ENCODE data around the gene C1QTNF1. TPM values are rescaled to one million over a fixed set of nuclear protein-coding genes. Genes with fewer than 3 reads are reported as not detected.

Gene C1QTNF1
- total RNA-seq: 0.10 TPM

DNA sequence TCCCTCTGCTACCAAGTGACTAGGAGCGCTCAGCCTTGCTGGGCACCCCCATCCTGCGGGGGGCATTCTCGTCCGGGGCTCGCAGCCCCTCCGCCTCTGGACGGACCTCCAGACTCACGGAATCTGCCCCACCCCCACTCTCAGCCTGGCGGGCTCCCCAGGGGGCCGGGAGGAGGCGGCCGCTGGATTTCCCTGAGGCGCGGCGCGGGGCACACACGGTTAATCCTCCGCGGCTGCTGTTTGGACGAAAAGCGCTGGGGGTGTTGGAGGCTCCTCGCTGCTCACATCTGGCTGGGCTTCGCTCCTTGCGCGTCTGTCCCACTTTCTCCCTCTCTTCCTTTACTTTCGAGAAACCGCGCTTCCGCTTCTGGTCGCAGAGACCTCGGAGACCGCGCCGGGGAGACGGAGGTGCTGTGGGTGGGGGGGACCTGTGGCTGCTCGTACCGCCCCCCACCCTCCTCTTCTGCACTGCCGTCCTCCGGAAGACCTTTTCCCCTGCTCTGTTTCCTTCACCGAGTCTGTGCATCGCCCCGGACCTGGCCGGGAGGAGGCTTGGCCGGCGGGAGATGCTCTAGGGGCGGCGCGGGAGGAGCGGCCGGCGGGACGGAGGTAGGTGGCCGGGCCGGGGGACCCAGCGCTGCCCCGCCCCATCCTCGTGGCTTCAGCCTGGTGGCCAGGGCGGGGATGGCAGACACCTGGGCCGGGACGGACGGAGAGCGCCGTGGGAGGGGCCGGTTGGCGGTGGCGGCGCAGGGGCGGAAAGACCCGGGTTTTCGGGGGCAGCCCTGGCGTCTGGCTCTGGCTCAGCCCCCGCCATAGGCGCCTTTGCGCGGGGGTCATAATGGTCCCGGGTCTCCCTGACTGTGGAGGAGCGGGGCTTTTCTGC is at the start of gene C1QTNF1:
C1QTNF1 (plus strand) TSS at position 284 of the 886 bp plus-strand sequence. CDS start 19,800 bp downstream, outside the sequence.
- H3K9me3 ChIP-seq (ENCODE audit: low read depth, low read length): no peaks in the 10 kb centered on the region
- H3K27me3 ChIP-seq (ENCODE audit: insufficient read depth, low read length): peaks cover 49% of the 10 kb centered on the region
- peak within 1 kb of the TSS; percentile 19 for H3K4me3 ChIP-seq (ENCODE audit: low read length)
- H3K4me1 ChIP-seq (ENCODE audit: insufficient read depth, low read length): peaks cover 14% of the 10 kb centered on the region

DNA sequence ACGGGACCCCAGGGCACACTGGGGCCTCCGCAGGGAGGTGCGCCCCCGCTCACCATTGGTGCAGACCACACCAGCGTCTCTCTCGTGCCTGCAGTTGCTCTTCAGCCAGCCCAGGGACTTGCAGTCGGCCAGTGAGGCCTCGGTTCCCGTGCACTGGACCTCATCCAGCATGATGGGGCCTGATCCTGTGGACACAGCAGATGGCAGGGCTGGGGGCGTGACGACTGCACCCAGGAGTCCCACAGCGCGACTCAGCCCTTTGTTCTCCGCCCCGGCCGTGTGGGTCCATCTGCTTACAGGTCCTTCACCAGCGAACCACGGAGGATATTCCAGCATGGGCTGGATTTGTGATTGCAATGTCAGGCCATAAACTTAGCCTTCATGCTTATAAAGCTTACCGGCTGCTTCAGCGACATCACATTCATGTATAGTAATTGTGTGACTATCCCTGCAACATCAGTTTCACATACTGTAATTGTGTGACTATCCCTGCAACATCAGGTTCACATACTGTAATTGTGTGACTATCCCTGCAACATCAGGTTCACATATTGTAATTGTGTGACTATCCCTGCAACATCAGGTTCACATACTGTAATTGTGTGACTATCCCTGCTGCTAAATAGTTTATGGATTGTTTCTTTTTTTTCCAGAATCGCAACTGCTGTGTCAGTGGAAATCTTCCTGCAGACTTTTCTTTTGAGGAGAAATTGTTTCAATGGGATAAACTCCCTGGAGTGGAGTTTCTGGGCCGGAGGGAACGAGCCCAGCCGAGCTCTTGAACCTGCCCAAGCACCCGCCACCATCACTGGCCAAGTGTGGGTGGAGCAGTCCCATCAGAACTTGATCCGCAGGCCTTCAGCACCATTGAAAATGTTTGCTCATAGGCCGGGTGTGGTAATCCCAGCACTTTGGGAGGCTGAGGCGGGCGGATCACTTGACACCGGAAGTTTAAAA is 49.1 kb upstream of the C1QTNF1 start:
- Histone ChIP-seq H3K9me3 (ENCODE audit: low read depth, low read length) (no peaks in the 10 kb centered on the region), H3K4me1 (ENCODE audit: insufficient read depth, low read length) (peaks cover 4% of the 10 kb centered on the region), H3K27me3 (ENCODE audit: insufficient read depth, low read length) (no peaks in the 10 kb centered on the region)

DNA sequence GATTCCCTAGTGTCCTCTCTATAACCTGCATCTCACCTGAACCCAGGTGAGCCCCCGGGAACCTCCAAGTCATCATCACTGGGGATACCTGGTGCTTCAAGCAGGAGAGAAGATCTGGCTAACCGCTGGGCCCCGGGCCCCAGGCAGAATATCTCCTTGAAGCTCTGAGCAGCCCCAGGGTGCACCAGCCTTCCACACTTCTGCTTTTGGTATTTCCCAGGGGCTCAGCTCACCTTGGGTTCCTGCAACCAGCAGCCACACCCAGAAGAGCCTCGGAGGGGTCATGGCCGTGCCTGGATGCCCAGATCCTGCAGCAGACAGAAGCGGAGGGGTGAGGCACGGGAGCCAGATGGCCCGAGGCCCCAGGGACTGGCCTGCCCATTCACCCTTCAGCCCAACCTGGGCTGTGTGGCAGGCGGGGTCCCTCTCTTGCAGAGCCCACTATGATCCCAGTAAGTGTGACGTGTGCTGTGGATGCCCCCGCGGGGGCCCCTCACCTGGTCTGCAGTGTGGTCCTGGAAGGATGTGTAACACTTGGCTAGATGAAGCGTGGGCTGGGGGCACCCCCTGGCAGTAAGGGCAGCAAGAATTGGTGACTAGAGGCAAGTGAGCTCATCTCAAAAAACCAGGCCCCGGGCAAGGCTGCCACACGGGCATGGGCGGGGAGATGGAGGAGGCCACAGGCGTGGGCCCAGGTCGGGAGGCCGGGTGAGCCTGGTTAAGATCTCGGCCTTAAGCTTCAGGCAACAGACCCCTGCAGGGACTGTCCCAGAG is 46.9 kb upstream of the C1QTNF1 start:
- no peaks in the 10 kb centered on the region for H3K27me3 ChIP-seq (ENCODE audit: insufficient read depth, low read length)
- no peak overlapping the region for H3K4me3 ChIP-seq (ENCODE audit: low read length)
- H3K4me1 ChIP-seq (ENCODE audit: insufficient read depth, low read length): peaks cover 12% of the 10 kb centered on the region
- no peaks in the 10 kb centered on the region for H3K9me3 ChIP-seq (ENCODE audit: low read depth, low read length)

More for the DNA sequence above, 49.1 kb upstream of the C1QTNF1 start:
- no peak overlapping the region for H3K4me3 ChIP-seq (ENCODE audit: low read length)

GRCh38 chr17:78977681-78977943 is 46.4 kb upstream of the C1QTNF1 start:
- Histone ChIP-seq H3K9me3 (ENCODE audit: low read depth, low read length) (no peaks in the 10 kb centered on the region), H3K4me3 (ENCODE audit: low read length) (no peak overlapping the region), H3K4me1 (ENCODE audit: insufficient read depth, low read length) (peaks cover 12% of the 10 kb centered on the region), H3K27me3 (ENCODE audit: insufficient read depth, low read length) (no peaks in the 10 kb centered on the region)

DNA sequence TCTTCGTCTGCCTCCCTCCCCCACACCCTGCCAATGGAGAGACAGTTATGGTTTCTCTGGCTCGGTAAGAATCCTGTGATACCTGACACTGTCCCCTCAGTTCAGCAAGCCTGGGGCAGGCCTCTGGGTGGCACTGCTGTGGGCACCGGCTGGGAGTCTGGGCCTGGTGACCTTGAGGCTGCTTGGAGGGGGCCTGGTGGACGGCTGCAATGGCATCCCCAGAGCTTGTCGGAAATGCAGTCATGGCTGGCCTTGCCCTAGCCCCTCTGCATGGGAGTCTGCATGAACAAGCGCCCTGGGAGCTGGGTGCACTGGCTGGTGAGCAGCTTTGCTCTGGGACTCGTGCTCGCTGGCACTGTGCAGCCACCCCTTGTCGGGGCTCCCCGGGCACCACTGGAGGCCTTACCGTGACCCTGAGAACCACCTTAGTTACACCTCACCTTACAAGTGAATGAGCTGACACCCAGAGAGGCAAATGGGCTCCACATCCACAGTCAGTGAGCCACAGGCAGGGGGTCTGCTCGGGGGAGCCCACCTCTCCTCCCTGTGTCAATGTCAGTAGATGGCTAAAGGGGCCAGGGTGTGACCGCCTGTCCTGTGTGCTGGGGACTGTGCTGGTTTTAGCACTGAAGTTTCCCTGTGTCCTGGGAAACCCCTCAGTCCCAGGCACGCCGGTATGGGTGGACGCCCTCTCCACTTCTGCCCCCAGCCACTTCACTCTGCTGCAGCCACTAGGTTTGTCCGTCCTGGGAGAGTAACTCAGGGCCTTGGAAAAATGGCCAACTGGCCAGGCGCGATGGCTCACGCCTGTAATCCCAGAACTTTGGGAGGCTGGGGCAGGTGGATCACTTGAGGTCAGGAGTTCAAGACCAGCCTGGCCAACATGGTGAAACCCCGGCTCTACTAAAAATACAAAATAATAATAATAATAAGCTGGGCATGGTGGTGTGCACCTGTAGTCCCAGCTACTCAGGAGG is 45.7 kb upstream of the C1QTNF1 start:
- Histone ChIP-seq H3K9me3 (ENCODE audit: low read depth, low read length) (no peaks in the 10 kb centered on the region), H3K4me3 (ENCODE audit: low read length) (no peak overlapping the region), H3K4me1 (ENCODE audit: insufficient read depth, low read length) (peaks cover 12% of the 10 kb centered on the region), H3K27me3 (ENCODE audit: insufficient read depth, low read length) (no peaks in the 10 kb centered on the region)

- Histone ChIP-seq H3K9me3 (ENCODE audit: low read depth, low read length) (no peaks in the 10 kb centered on the region), H3K4me1 (ENCODE audit: insufficient read depth, low read length) (peaks cover 12% of the 10 kb centered on the region), H3K27me3 (ENCODE audit: insufficient read depth, low read length) (no peaks in the 10 kb centered on the region), H3K4me3 (ENCODE audit: low read length) (peak within 1 kb of the TSS; percentile 24)
Observed at GRCh38 chr17:78979780-78980623, 44.0 kb upstream of the C1QTNF1 start, which contains the start of gene LGALS3BP. Gene LGALS3BP, minus strand, starts transcription at chr17:78979923. Its CDS starts 2,732 bp downstream, at chr17:78977191.

- H3K4me3 ChIP-seq (ENCODE audit: low read length): no peak overlapping the region
- no peaks in the 10 kb centered on the region for H3K27me3 ChIP-seq (ENCODE audit: insufficient read depth, low read length)
- no peaks in the 10 kb centered on the region for H3K9me3 ChIP-seq (ENCODE audit: low read depth, low read length)
- peaks cover 14% of the 10 kb centered on the region for H3K4me1 ChIP-seq (ENCODE audit: insufficient read depth, low read length)
Observed at GRCh38 chr17:78980624-78980972, 43.4 kb upstream of the C1QTNF1 start.

DNA sequence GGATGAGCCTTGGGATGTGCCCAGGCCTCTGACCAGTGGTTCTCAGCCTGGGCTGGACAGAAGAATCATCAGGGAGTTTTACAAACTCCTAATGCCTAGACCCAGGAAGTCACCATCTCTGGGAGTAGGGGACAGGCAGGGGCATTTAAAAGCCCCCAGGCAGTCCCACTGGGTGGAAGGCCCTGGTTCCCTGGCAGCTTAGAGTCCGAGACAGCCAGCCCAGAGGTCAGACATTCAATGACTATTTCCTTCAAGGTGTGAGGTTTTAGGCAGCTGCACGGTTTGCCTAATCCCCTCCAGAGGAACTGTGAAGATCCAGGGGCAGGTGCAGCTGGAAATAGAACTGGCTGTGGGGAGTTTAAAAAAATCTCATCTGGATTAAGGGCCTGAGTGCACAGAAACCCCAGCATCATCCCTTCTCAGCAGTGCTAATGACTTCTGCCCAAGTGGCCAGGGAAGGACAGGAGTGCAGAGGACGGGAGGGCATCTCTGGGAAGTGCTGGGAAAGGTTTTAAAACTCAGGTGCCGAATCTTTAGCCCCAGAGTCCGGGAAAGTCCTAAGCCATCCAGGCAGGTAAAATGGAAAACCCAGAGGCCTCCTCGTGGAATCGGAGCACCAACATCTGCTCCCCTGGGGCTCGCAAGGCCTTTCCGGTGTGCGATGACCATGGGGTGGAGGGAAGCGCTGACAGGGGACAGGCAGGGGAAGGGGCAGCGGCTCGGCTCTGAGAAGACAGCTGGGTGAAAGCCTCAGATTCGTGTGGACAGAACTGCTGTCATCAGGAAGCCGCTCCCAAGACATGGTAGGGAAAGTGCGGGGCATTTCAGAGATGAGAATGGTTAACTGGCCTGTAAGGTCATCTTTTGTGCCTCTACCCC is 42.7 kb upstream of the C1QTNF1 start:
- Histone ChIP-seq H3K4me1 (ENCODE audit: insufficient read depth, low read length) (peaks cover 20% of the 10 kb centered on the region), H3K27me3 (ENCODE audit: insufficient read depth, low read length) (no peaks in the 10 kb centered on the region), H3K4me3 (ENCODE audit: low read length) (no peak overlapping the region), H3K9me3 (ENCODE audit: low read depth, low read length) (no peaks in the 10 kb centered on the region)

DNA sequence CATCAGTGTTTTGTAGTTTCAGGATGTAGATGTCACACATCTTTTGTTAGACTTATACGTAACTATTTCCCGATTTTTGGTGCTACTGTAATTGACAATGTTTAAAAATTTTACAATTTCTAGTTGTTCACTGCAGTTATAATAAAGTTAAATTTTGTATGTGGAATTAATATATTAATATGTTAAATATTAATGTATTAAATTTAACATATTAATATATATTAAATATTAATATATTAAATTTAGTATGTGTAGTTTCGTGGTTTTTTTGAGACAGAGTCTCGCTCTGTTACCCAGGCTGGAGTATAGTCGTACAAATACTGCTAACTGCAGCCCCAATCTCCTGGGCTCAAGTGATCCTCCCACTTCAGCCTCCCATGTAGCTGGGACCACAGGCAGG is 38.6 kb upstream of the C1QTNF1 start:
- Histone ChIP-seq H3K27me3 (ENCODE audit: insufficient read depth, low read length) (no peaks in the 10 kb centered on the region), H3K4me3 (ENCODE audit: low read length) (no peak overlapping the region), H3K4me1 (ENCODE audit: insufficient read depth, low read length) (peaks cover 35% of the 10 kb centered on the region), H3K9me3 (ENCODE audit: low read depth, low read length) (no peaks in the 10 kb centered on the region)

DNA sequence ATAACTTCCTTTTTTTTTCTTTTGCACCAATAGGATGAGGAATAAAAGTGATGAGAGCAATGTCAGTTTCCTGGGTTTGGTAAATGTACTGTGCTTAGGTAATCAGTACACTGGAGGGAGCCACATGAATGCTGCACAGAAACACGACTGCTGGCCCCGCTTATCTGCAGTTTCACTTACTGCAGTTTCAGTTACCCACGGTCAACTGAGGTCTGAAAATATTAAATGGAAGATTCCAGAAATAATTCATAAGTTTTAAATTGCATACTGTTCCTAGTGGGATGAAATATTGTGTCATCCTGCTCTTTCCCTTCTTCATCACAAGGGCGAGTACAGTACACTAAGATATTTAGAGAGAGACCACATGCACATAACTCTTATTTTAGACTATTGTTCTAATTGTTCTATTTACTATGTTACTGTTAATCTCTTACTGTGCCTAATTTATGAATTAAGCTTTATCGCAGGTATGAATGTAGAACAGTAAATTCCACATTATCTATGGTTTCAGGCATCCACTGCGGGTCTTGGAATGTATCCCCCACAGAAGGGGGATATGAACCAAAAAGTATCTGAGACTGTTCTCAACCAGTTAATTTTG is 37.8 kb upstream of the C1QTNF1 start:
- peaks cover 31% of the 10 kb centered on the region for H3K4me1 ChIP-seq (ENCODE audit: insufficient read depth, low read length)
- H3K9me3 ChIP-seq (ENCODE audit: low read depth, low read length): no peaks in the 10 kb centered on the region
- H3K4me3 ChIP-seq (ENCODE audit: low read length): peak overlapping the region; percentile 9
- H3K27me3 ChIP-seq (ENCODE audit: insufficient read depth, low read length): no peaks in the 10 kb centered on the region

DNA sequence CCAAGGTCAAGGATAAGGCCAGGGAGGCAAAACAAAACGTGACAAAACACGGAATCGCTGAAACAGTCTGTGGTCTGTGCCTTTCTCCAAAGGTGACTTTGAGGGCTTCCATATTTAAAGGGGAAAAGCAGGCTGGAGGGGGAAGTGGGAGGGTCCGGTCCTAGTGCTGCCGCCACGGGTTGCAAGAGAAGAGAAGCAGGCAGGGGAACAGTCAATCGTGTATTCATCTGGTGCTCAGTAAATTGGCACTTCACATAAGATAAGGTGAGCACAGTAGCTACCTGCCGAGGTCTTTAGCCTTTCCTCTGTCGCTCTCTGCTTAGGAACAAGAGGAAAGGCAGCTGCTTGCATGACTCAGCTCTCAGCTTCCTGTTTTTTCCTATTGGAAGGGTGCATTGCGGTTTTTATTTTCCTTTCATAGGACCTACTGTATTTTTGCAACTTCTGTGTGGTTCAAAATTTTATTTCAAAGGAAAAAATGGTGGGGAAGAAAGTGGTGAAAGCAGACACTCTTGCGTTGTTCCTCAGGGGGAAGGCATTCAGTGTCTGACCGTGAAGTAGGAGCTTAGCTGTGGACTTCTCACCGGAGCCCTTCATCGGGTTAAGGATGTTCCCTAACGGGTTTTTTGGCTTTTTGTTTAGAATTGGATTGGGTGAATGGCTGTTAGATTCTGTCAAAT is 37.2 kb upstream of the C1QTNF1 start:
- H3K4me3 ChIP-seq (ENCODE audit: low read length): peak overlapping the region; percentile 9
- H3K27me3 ChIP-seq (ENCODE audit: insufficient read depth, low read length): no peaks in the 10 kb centered on the region
- no peaks in the 10 kb centered on the region for H3K9me3 ChIP-seq (ENCODE audit: low read depth, low read length)
- H3K4me1 ChIP-seq (ENCODE audit: insufficient read depth, low read length): peaks cover 31% of the 10 kb centered on the region

GRCh38 chr17:78988152-78988551 is 35.8 kb upstream of the C1QTNF1 start:
- Histone ChIP-seq H3K4me1 (ENCODE audit: insufficient read depth, low read length) (peaks cover 31% of the 10 kb centered on the region), H3K27me3 (ENCODE audit: insufficient read depth, low read length) (no peaks in the 10 kb centered on the region), H3K4me3 (ENCODE audit: low read length) (no peak overlapping the region), H3K9me3 (ENCODE audit: low read depth, low read length) (no peaks in the 10 kb centered on the region)

All from mononuclear cell (primary cell).